Esophagus squamous epithelium (tissue), 5 donors: ENCODE results near the gene S100A12. TPM values are rescaled to one million over a fixed set of nuclear protein-coding genes. Genes with fewer than 3 reads are reported as not detected.

Experiments
- DNase-seq: peaks from one replicate; lab custom pipeline; 2025; lab: John Stamatoyannopoulos, UW
- H3K27ac ChIP-seq, 4 donors: fragments of 200-600 bp; sonication (generic); one replicate each; pipeline ENCODE4 v1.5.1; 2016 to 2019; ENCODE audit warnings: mild to moderate bottlenecking in 1 of 4
- H3K27me3 ChIP-seq, 4 donors: fragments of 200-600 bp; sonication (generic); 1 replicate in 3 of 4; 2 replicates in 1 of 4; pipeline versions ENCODE4 v1.5.1 to v1.6.0; 2017 to 2021; ENCODE audit warnings: antibody characterized with exemption in 1 of 4
- H3K36me3 ChIP-seq, 3 donors: fragments of 200-600 bp; sonication (generic); one replicate each; pipeline ENCODE4 v1.5.1; 2016 to 2019
- H3K4me1 ChIP-seq, 3 donors: fragments of 200-600 bp; sonication (generic); one replicate each; pipeline ENCODE4 v1.5.1; 2017 to 2019
- H3K4me3 ChIP-seq, 4 donors: fragments of 200-600 bp; sonication (generic); 1 replicate in 3 of 4; 2 replicates in 1 of 4; pipeline ENCODE4 v1.5.1; 2016 to 2019; ENCODE audit warnings: mild to moderate bottlenecking in 2 of 4, moderate library complexity in 1 of 4
- H3K9me3 ChIP-seq, 3 donors: fragments of 200-600 bp; sonication (generic); one replicate each; pipeline ENCODE4 v1.5.1; 2016 to 2019
- POLR2A ChIP-seq, 4 donors: fragments of 450-650 bp; IDR thresholded peaks; one replicate each; pipeline ENCODE4 v1.6.1; 2017; ENCODE audit warnings: antibody characterized with exemption in 4 of 4, mild to moderate bottlenecking in 4 of 4, moderate library complexity in 3 of 4
- WGBS, 2 donors: methylation state at CpG; one replicate each; pipeline ENCODE4 v1.1.5; 2018; 5-methylcytosine and 5-hydroxymethylcytosine counted together
- intact Hi-C: fragments of 100-400 bp; cut with DNase I; formaldehyde crosslinking; loops from one replicate; pipeline ENCODE4 v1.15.0; 2022
- total RNA-seq, 4 donors: library from RNA; depleted of rRNA; stranded (reverse); fragments of >200 nt; gene quantifications; one replicate each; pipeline ENCODE4 v1.1.0, GENCODE V29; 2016
- TF ChIP-seq, protein P1 (sequence below), 6 experiments: fragments of 450-650 bp in 4 of 6; fragments of 200-600 bp in 2 of 6; sonication (generic) in 2 of 6; IDR thresholded peaks; one replicate each; pipeline ENCODE4 v1.5.1; 2016 to 2019; ENCODE audit warnings: antibody characterized with exemption in 6 of 6, mild to moderate bottlenecking in 4 of 6, moderate library complexity in 4 of 6
- donor health status: DM: yes; HTN: yes; CAD: no.

S100A12 gene
- total RNA-seq, 4 donors from 2014 or later: 16.2 to 154 (median 49.0) TPM

DNA sequence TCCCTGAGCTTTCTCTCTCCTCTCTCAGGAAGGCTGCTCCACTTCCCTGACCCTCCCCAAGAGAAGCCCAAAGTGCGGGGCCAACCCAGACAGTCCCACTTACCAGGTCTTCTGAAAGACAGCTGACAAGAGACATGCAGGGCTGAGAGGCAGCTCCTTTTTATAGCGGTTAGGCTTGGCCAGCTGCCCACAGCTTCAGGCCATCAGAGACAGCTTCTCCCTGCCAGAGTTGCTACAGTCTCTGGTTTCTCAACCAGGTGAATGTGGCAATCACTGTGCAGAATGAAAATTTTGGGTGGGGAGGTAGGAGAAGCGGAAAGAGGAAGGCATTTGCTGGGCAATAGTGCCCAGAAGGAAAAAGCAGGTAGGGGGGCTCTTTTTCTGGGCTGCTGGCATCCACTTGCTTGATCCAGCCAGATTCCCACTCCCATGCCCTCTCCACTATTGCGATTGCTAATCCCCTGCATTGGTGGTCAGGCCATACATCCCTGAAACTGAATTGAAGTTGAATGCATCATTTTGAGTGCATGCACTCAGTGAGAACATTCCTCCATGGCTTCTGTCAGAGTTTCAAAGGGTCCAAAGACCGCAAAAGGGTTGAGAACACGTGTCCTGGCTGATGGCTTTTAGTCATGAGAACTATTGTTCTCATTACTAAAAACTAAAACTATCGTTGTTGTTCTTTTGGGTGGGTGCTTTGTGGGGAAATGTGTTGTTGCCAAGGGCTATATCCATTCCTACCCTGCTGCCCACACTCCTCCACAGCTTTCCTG is 15.7 kb upstream of the S100A12 start, which contains the start of gene S100A8:
Gene S100A8, minus strand, starts transcription at position 136 of the 773 bp plus-strand sequence. CDS start 538 bp downstream, outside the sequence.
- no peaks in the 10 kb centered on the region for H3K9me3 ChIP-seq
- intact Hi-C loops: no loop called here
- peaks cover 24 to 86% (median 30%) of the 10 kb centered on the region in 3 donors for H3K4me1 ChIP-seq
- H3K27ac ChIP-seq: peak within 1 kb of the TSS; percentile 79 to 90 (median 88)
- 41 to 43% methylated on average over 6 to 7 of the region's 7 CpGs for WGBS, 2 donors
- peaks cover 0 to 19% (median 0%) of the 10 kb centered on the region in 4 donors for H3K27me3 ChIP-seq
- TF ChIP-seq, protein P1, sequence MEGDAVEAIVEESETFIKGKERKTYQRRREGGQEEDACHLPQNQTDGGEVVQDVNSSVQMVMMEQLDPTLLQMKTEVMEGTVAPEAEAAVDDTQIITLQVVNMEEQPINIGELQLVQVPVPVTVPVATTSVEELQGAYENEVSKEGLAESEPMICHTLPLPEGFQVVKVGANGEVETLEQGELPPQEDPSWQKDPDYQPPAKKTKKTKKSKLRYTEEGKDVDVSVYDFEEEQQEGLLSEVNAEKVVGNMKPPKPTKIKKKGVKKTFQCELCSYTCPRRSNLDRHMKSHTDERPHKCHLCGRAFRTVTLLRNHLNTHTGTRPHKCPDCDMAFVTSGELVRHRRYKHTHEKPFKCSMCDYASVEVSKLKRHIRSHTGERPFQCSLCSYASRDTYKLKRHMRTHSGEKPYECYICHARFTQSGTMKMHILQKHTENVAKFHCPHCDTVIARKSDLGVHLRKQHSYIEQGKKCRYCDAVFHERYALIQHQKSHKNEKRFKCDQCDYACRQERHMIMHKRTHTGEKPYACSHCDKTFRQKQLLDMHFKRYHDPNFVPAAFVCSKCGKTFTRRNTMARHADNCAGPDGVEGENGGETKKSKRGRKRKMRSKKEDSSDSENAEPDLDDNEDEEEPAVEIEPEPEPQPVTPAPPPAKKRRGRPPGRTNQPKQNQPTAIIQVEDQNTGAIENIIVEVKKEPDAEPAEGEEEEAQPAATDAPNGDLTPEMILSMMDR (IDR thresholded peaks at IDR 0.05): no peak
- peak in 1 of 4 donors; percentile 72 for TF ChIP-seq POLR2A (IDR thresholded peaks at IDR 0.05)
- H3K36me3 ChIP-seq: no peaks in the 10 kb centered on the region
- DNase-seq: no peak
- H3K4me3 ChIP-seq: peak within 1 kb of the TSS; percentile 36 to 61 (median 46)

DNA sequence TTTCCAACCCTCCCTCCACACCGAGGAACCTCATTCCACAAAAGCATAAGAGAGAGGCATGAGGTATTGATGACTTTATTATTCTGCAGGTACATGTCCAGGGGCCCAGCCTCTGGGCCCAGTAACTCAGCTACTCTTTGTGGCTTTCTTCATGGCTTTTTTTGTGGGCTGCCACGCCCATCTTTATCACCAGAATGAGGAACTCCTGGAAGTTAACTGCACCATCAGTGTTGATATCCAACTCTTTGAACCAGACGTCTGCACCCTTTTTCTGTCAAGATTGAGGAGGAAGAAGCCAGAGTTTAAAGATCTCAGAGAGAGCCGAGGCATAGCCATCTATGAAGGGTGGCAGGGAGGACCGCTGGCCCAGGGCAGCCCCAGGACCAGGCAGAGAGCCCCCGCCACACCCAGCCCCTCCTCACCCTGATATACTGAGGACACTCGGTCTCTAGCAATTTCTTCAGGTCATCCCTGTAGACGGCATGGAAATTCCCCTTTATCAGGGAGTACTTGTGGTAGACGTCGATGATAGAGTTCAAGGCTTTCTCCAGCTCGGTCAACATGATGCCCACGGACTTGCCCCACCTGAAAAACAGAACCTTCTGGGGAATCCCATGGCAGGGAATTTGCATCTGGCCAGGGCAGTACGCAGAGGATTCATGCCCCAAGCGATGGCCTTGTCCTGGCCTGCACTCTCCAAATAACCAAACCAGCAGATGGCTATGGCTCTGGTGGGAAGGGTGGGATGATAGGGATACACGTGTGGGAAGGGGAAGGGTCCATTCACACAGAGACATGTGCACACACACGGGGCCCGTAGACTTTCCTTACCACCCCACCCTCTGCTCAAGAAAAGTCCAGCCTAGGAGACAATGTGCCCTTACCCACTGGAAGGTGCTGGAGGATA is 14.8 kb upstream of the S100A12 start:
- H3K36me3 ChIP-seq: no peaks in the 10 kb centered on the region
- H3K27ac ChIP-seq: peak overlapping the region; percentile 79 to 90 (median 88)
- intact Hi-C loops: no loop called here
- H3K4me1 ChIP-seq: peaks cover 23 to 89% (median 32%) of the 10 kb centered on the region in 3 donors
- DNase-seq: no peak
- 31 to 35% methylated on average over 8 to 17 of the region's 17 CpGs for WGBS, 2 donors
- peaks cover 0 to 10% (median 0%) of the 10 kb centered on the region in 4 donors for H3K27me3 ChIP-seq
- H3K9me3 ChIP-seq: no peaks in the 10 kb centered on the region
- peak overlapping the region; percentile 36 to 61 (median 46) for H3K4me3 ChIP-seq
- TF ChIP-seq, protein P1 (IDR thresholded peaks at IDR 0.05): no peak
- TF ChIP-seq POLR2A (IDR thresholded peaks at IDR 0.05): no peak

DNA sequence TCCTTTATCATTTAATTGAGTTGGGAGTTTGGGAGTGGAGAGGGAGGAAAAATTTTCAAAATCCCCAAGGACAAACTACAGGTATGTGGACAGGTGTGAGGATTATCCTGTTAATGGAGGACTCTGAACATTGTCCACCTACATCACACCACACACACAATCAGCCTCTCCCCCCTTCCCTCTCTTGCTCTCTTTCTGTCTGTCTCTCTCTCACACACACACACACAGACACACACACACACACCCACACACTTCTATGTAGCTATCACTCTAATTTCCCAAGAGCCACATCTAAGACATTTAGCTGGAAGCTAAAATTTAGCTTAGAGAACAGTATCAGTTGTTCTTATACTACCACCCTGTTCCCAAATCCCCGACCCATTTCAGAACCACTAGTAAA is 14.0 kb upstream of the S100A12 start:
- H3K9me3 ChIP-seq: no peaks in the 10 kb centered on the region
- H3K27me3 ChIP-seq: peaks cover 0 to 6% (median 0%) of the 10 kb centered on the region in 4 donors
- H3K4me3 ChIP-seq: peak overlapping the region; percentile 36 to 61 (median 46)
- TF ChIP-seq, protein P1 (IDR thresholded peaks at IDR 0.05): no peak
- no peak for TF ChIP-seq POLR2A (IDR thresholded peaks at IDR 0.05)
- H3K27ac ChIP-seq: peak overlapping the region; percentile 79 to 90 (median 88)
- H3K36me3 ChIP-seq: no peaks in the 10 kb centered on the region
- intact Hi-C loops: no loop called here
- H3K4me1 ChIP-seq: peaks cover 20 to 89% (median 27%) of the 10 kb centered on the region in 3 donors
- no peak for DNase-seq
- WGBS, 2 donors: 55 to 80% methylated on average over 1 of the region's 1 CpG

DNA sequence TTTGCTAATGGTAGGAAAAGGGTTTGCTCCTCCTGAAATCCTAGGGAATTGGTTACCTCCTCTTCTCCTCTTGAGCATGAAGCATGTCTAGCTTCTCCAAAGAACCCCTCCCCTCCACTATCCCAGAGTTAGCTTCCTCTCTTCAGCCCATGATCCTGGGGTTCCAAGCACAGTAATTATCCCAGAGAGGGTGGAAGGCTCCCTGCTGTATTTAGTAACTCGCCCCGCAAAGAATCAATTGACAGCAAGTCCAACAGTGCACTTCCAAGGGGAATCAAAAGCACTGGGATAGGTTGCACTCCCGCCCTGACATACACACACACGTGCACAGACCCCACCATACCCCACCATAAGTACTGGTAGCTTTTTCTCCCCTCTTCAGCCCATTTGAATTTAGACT is 12.4 kb upstream of the S100A12 start:
- Histone ChIP-seq H3K4me1 (peaks cover 18 to 83% (median 29%) of the 10 kb centered on the region in 3 donors), H3K4me3 (no peak overlapping the region), H3K9me3 (peaks cover 0 to 2% (median 0%) of the 10 kb centered on the region in 3 donors), H3K27me3 (peaks cover 0 to 6% (median 0%) of the 10 kb centered on the region in 4 donors), H3K36me3 (no peaks in the 10 kb centered on the region), H3K27ac (peak overlapping the region; percentile 65 to 90 (median 88))
- DNase-seq: no peak
- 65 to 76% methylated on average over 4 of the region's 4 CpGs for WGBS, 2 donors
- intact Hi-C loops: no loop called here
- TF ChIP-seq, protein P1 (IDR thresholded peaks at IDR 0.05): no peak
- no peak for TF ChIP-seq POLR2A (IDR thresholded peaks at IDR 0.05)
